ENCODE results near the gene GLCCI1.
A peak's percentile ranks its signal among the peaks of the same experiment; 100 is the strongest.

GLCCI1 gene

DNA sequence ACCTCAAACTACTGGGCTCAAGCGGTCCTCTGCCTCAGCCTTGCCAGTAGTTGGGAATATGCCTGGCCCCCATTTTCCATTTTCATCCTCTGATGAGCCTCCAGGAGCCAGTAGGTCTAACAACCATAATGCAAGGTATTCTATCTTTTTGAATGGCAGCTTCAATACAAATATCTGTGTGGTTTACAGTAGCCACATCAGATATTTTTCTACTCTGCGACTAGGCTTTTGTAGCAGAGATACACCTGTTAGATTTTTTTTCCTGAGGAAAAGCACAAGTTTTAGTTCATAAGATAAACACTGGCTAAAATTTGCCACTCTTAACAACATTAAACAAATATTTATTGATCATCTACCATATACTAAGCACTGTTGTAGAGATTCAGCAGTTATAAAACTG, 3.9 kb upstream of the GLCCI1 start:
- Histone ChIP-seq H3K4ac (ENCODE audit: low read depth, low read length) (no peak overlapping the region), H2BK120ac (ENCODE audit: low read depth, low read length) (no peak overlapping the region), H3K4me1 (ENCODE audit: control insufficient read depth, low read depth, low read length) (no peaks in the 10 kb centered on the region), H3K27ac (ENCODE audit: low read depth, low read length) (no peak overlapping the region), H2AK5ac (ENCODE audit: low read length) (no peak overlapping the region), H2BK15ac (replicated peaks; ENCODE audit: low read depth) (no peak overlapping the region), H3K18ac (ENCODE audit: low read length) (no peak overlapping the region), H2BK5ac (ENCODE audit: low read length) (no peak overlapping the region), H3K27me3 (ENCODE audit: insufficient read depth, low read length, poor library complexity) (no peaks in the 10 kb centered on the region), H3K79me1 (ENCODE audit: low read length) (no peaks in the 10 kb centered on the region), H3K23ac (ENCODE audit: low read length) (no peak overlapping the region), H4K5ac (ENCODE audit: low read length) (no peak overlapping the region), H4K8ac (ENCODE audit: low read depth, low read length) (no peak overlapping the region), H3K4me2 (ENCODE audit: low read length) (no peak overlapping the region), H3K9ac (ENCODE audit: low read length) (no peak overlapping the region), H3K56ac (ENCODE audit: low read length) (no peak overlapping the region), H3K36me3 (ENCODE audit: control insufficient read depth, insufficient read depth, low read length) (no peaks in the 10 kb centered on the region), H3K4me3 (ENCODE audit: low read length) (no peak overlapping the region), H3K79me2 (ENCODE audit: control insufficient read depth, insufficient read depth, low read length) (no peaks in the 10 kb centered on the region)
- no CpG with 5 or more reads among the region's 2 CpGs for WGBS (ENCODE audit: extremely low coverage, insufficient coverage, low lambda C conversion rate)
- DNase-seq: no peak

DNA sequence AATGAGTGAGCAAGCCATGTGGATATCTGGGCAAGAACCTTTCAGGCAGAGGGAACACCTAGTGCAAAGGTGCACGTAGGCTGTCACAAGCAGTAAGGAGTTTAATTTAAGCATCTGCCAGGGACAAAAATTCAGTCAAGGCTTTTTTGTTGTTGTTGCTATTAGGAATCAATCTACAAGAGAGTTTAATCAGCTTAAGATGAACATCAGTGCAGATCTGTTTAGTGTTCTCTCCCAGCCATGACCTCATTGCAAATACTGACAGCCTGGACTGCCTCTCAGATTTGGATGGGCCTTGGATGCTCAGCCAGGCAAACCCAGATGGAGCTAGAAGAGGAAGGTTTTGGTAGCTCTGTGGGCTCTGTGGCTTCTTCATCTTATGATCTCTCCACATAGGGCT, 3.3 kb upstream of the GLCCI1 start:
- H4K8ac ChIP-seq (ENCODE audit: low read depth, low read length): no peak overlapping the region
- no CpG with 5 or more reads among the region's 1 CpG for WGBS (ENCODE audit: extremely low coverage, insufficient coverage, low lambda C conversion rate)

DNA sequence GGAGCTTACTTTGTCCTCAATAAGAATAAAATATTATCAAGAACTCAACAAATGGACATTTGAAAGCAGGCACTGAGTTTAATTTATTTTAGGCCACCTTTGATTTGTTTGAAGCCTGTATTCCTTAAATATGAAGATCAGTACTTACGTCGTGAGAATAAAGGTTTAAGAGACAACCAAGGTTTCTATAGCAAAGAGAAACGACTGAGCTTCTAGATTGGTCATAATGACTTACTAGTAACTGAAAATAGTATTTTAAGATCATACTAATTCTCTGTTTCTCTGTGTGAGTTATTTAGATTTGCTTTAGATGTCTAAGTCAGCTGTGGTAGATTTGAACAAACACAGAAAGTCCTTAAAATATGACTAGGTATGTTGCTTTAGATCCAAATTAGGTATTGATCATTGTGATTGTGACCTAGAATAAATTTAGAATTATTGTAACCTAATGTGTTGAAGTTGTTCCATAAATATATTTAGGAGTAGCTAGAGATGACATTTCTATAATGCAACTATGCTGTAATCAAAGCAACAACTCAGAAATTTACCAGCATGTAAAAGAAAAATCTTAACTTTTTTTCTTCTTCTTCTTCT, 2.4 kb upstream of the GLCCI1 start:
- no CpG with 5 or more reads among the region's 3 CpGs for whole genome bisulfite sequencing (ENCODE audit: extremely low coverage, insufficient coverage, low lambda C conversion rate)

More for the DNA sequence above, 3.3 kb upstream of the GLCCI1 start:
- Histone ChIP-seq H3K4me2 (ENCODE audit: low read length) (no peak overlapping the region), H3K18ac (ENCODE audit: low read length) (no peak overlapping the region), H3K4ac (ENCODE audit: low read depth, low read length) (no peak overlapping the region), H2BK120ac (ENCODE audit: low read depth, low read length) (no peak overlapping the region), H2AK5ac (ENCODE audit: low read length) (no peak overlapping the region), H3K4me3 (ENCODE audit: low read length) (no peak overlapping the region), H3K9ac (ENCODE audit: low read length) (no peak overlapping the region), H3K27me3 (ENCODE audit: insufficient read depth, low read length, poor library complexity) (no peaks in the 10 kb centered on the region), H3K79me1 (ENCODE audit: low read length) (no peaks in the 10 kb centered on the region), H3K23ac (ENCODE audit: low read length) (no peak overlapping the region), H3K79me2 (ENCODE audit: control insufficient read depth, insufficient read depth, low read length) (no peaks in the 10 kb centered on the region), H3K56ac (ENCODE audit: low read length) (no peak overlapping the region), H3K4me1 (ENCODE audit: control insufficient read depth, low read depth, low read length) (no peaks in the 10 kb centered on the region), H3K27ac (ENCODE audit: low read depth, low read length) (no peak overlapping the region), H4K5ac (ENCODE audit: low read length) (no peak overlapping the region), H2BK5ac (ENCODE audit: low read length) (no peak overlapping the region), H2BK15ac (replicated peaks; ENCODE audit: low read depth) (no peak overlapping the region), H3K36me3 (ENCODE audit: control insufficient read depth, insufficient read depth, low read length) (no peaks in the 10 kb centered on the region)
- DNase-seq: no peak

DNA sequence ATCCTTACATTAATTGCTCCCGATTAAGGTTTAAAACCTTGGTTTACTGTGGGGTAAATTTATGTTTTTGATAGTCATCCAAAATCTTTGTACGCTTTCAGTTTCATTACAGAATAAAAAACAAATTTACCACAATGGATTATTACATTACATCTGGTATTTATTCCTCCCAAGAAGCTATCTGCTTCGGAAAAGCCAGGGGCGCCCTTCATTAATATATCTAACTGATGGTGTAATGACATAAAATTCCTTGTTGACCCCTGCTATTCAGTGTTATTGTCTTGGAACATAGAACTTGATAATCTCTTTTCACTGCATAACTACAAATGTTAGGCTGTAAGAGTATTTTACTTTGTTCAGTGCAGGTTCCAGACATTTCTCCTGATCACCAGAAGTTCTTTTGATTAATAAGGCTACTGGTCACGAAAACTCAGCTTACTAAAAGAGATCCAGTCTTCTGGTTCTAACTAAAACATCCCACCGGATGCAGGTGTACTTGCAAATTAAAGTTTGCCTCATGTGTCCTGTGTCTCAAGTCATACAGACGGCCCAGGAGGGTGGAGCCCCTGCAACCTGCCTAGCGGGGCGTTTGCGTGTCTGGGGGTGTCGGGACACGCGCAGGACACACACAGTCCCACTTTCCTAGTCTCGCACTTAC, 581 bp upstream of the GLCCI1 start:
- H4K8ac ChIP-seq (ENCODE audit: low read depth, low read length): no peak overlapping the region
- H4K5ac ChIP-seq (ENCODE audit: low read length): no peak overlapping the region
- H2BK120ac ChIP-seq (ENCODE audit: low read depth, low read length): no peak overlapping the region
- H2BK15ac ChIP-seq (replicated peaks; ENCODE audit: low read depth): no peak overlapping the region
- no peak overlapping the region for H3K27ac ChIP-seq (ENCODE audit: low read depth, low read length)
- H3K4ac ChIP-seq (ENCODE audit: low read depth, low read length): no peak overlapping the region
- H2AK5ac ChIP-seq (ENCODE audit: low read length): no peak overlapping the region
- peak overlapping the region; percentile 47 for H3K4me3 ChIP-seq (ENCODE audit: low read length)
- H3K9ac ChIP-seq (ENCODE audit: low read length): peak overlapping the region; percentile 53
- H2BK5ac ChIP-seq (ENCODE audit: low read length): no peak overlapping the region
- H3K23ac ChIP-seq (ENCODE audit: low read length): no peak overlapping the region
- no CpG with 5 or more reads among the region's 14 CpGs for WGBS (ENCODE audit: extremely low coverage, insufficient coverage, low lambda C conversion rate)
- no peaks in the 10 kb centered on the region for H3K36me3 ChIP-seq (ENCODE audit: control insufficient read depth, insufficient read depth, low read length)
- no peaks in the 10 kb centered on the region for H3K4me1 ChIP-seq (ENCODE audit: control insufficient read depth, low read depth, low read length)
- DNase-seq: no peak
- no peak overlapping the region for H3K18ac ChIP-seq (ENCODE audit: low read length)
- peaks cover 5% of the 10 kb centered on the region for H3K79me2 ChIP-seq (ENCODE audit: control insufficient read depth, insufficient read depth, low read length)
- peak overlapping the region; percentile 95 for H3K4me2 ChIP-seq (ENCODE audit: low read length)
- no peaks in the 10 kb centered on the region for H3K79me1 ChIP-seq (ENCODE audit: low read length)
- H3K27me3 ChIP-seq (ENCODE audit: insufficient read depth, low read length, poor library complexity): no peaks in the 10 kb centered on the region
- peak overlapping the region; percentile 77 for H3K56ac ChIP-seq (ENCODE audit: low read length)

More for the DNA sequence above, 2.4 kb upstream of the GLCCI1 start:
- Histone ChIP-seq H2BK5ac (ENCODE audit: low read length) (no peak overlapping the region), H3K56ac (ENCODE audit: low read length) (no peak overlapping the region), H2BK120ac (ENCODE audit: low read depth, low read length) (no peak overlapping the region), H3K4ac (ENCODE audit: low read depth, low read length) (no peak overlapping the region), H3K23ac (ENCODE audit: low read length) (no peak overlapping the region), H3K4me1 (ENCODE audit: control insufficient read depth, low read depth, low read length) (no peaks in the 10 kb centered on the region), H3K79me2 (ENCODE audit: control insufficient read depth, insufficient read depth, low read length) (no peaks in the 10 kb centered on the region), H3K27ac (ENCODE audit: low read depth, low read length) (no peak overlapping the region), H2AK5ac (ENCODE audit: low read length) (no peak overlapping the region), H3K9ac (ENCODE audit: low read length) (no peak overlapping the region), H3K18ac (ENCODE audit: low read length) (no peak overlapping the region), H4K8ac (ENCODE audit: low read depth, low read length) (no peak overlapping the region), H3K27me3 (ENCODE audit: insufficient read depth, low read length, poor library complexity) (no peaks in the 10 kb centered on the region), H3K79me1 (ENCODE audit: low read length) (no peaks in the 10 kb centered on the region), H3K36me3 (ENCODE audit: control insufficient read depth, insufficient read depth, low read length) (no peaks in the 10 kb centered on the region), H2BK15ac (replicated peaks; ENCODE audit: low read depth) (no peak overlapping the region), H3K4me2 (ENCODE audit: low read length) (no peak overlapping the region), H4K5ac (ENCODE audit: low read length) (no peak overlapping the region), H3K4me3 (ENCODE audit: low read length) (no peak overlapping the region)
- no peak for DNase-seq

DNA sequence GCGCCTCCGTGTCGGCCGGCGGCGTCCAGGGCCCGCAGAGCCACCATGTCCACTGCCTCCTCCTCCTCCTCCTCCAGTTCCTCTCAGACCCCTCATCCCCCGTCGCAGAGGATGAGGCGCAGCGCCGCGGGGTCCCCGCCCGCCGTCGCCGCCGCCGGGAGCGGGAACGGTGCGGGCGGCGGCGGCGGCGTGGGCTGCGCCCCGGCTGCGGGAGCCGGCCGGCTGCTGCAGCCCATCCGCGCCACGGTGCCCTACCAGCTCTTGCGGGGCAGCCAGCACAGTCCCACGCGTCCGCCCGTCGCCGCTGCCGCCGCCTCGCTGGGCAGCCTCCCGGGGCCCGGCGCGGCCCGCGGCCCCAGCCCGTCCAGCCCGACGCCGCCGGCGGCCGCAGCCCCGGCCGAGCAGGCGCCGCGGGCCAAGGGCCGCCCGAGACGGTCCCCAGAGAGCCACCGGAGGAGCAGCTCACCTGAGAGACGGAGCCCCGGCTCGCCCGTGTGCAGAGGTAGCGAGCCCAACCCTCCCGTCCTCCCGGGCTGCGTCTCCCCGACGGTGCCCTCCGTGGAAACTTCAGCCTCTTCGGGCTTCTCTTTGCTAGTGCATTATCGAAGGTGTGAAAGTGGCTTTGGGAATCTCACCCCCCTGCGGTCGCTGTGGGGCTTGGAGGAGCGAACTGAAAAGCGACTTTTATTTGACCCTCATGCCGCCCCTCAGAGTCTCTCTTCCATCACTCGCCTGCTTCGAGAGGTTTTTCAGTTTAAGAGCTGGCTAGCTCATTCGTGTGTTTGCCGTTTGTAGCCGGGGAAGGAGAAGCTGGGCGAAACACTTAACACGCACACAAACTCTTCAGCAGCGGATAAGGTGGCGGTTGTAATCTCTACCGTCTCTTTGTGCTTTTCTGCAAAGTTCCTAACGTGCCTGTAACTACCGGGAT, 975 bp downstream of the GLCCI1 start:
- H4K8ac ChIP-seq (ENCODE audit: low read depth, low read length): no peak overlapping the region
- no peaks in the 10 kb centered on the region for H3K27me3 ChIP-seq (ENCODE audit: insufficient read depth, low read length, poor library complexity)
- H3K4ac ChIP-seq (ENCODE audit: low read depth, low read length): no peak overlapping the region
- no peak overlapping the region for H3K23ac ChIP-seq (ENCODE audit: low read length)
- H3K56ac ChIP-seq (ENCODE audit: low read length): peak overlapping the region; percentile 94
- H4K5ac ChIP-seq (ENCODE audit: low read length): no peak overlapping the region
- H3K18ac ChIP-seq (ENCODE audit: low read length): peak overlapping the region; percentile 90
- H2BK5ac ChIP-seq (ENCODE audit: low read length): no peak overlapping the region
- H2BK120ac ChIP-seq (ENCODE audit: low read depth, low read length): no peak overlapping the region
- no peak overlapping the region for H2BK15ac ChIP-seq (replicated peaks; ENCODE audit: low read depth)
- no peaks in the 10 kb centered on the region for H3K79me1 ChIP-seq (ENCODE audit: low read length)
- peak overlapping the region; percentile 89 for H3K9ac ChIP-seq (ENCODE audit: low read length)
- peak overlapping the region; percentile 92 for H3K4me2 ChIP-seq (ENCODE audit: low read length)
- peak overlapping the region; percentile 89 for H3K27ac ChIP-seq (ENCODE audit: low read depth, low read length)
- DNase-seq: peak; percentile 78
- H2AK5ac ChIP-seq (ENCODE audit: low read length): no peak overlapping the region
- no peaks in the 10 kb centered on the region for H3K36me3 ChIP-seq (ENCODE audit: control insufficient read depth, insufficient read depth, low read length)
- peaks cover 5% of the 10 kb centered on the region for H3K79me2 ChIP-seq (ENCODE audit: control insufficient read depth, insufficient read depth, low read length)
- H3K4me3 ChIP-seq (ENCODE audit: low read length): peak overlapping the region; percentile 80
- no peaks in the 10 kb centered on the region for H3K4me1 ChIP-seq (ENCODE audit: control insufficient read depth, low read depth, low read length)
- WGBS (ENCODE audit: extremely low coverage, insufficient coverage, low lambda C conversion rate): no CpG with 5 or more reads among the region's 98 CpGs

Data from mesendoderm (in vitro differentiated cells).